Liver (tissue), 9 donors: Measurements from ENCODE around the gene UNC93B1. TPM values are rescaled to one million over a fixed set of nuclear protein-coding genes. Genes with fewer than 3 reads are reported as not detected.

Experiments used
- DNase-seq: peaks from one replicate; pipeline ENCODE4 v3.0.0-alpha.2; 2017; ENCODE audit warnings: low spot score
- H3K27ac ChIP-seq, 2 donors: one replicate each; pipeline ENCODE4 v1.7.0; 2013; ENCODE audit warnings: inconsistent platforms in 2 of 2, low read length in 2 of 2, control low read depth in 1 of 2, low read depth in 1 of 2, mild to moderate bottlenecking in 1 of 2
- H3K27me3 ChIP-seq, 4 donors: one replicate each; pipeline versions ENCODE4 v1.6.1 to v1.7.0; 2013; ENCODE audit warnings: low read length in 3 of 4, inconsistent platforms in 1 of 4, mild to moderate bottlenecking in 1 of 4, moderate library complexity in 1 of 4; ENCODE audit not compliant: control insufficient read depth in 4 of 4, insufficient read depth in 4 of 4
- H3K36me3 ChIP-seq, 4 donors: one replicate each; pipeline versions ENCODE4 v1.6.1 to v1.7.0; 2013; ENCODE audit warnings: low read length in 3 of 4, mild to moderate bottlenecking in 3 of 4, low read depth in 1 of 4, moderate library complexity in 1 of 4; ENCODE audit not compliant: control insufficient read depth in 4 of 4, insufficient read depth in 3 of 4
- H3K4me1 ChIP-seq, 4 donors: one replicate each; pipeline versions ENCODE4 v1.6.1 to v1.7.0; 2013; ENCODE audit warnings: low read length in 3 of 4, mild to moderate bottlenecking in 3 of 4, moderate library complexity in 1 of 4; ENCODE audit not compliant: control insufficient read depth in 4 of 4, insufficient read depth in 4 of 4
- H3K4me3 ChIP-seq, 3 donors: one replicate each; pipeline versions ENCODE4 v1.6.1 to v1.7.0; 2013; ENCODE audit warnings: low read length in 3 of 3, control low read depth in 1 of 3, low read depth in 1 of 3, mild to moderate bottlenecking in 1 of 3
- H3K9ac ChIP-seq, 2 donors: one replicate each; pipeline ENCODE4 v1.7.0; 2013; ENCODE audit warnings: low read length in 2 of 2, mild to moderate bottlenecking in 2 of 2, moderate library complexity in 2 of 2, control low read depth in 1 of 2, low read depth in 1 of 2
- H3K9me3 ChIP-seq, 4 donors: one replicate each; pipeline versions ENCODE4 v1.6.1 to v1.7.0; 2013; ENCODE audit warnings: low read length in 3 of 4; ENCODE audit not compliant: control insufficient read depth in 4 of 4
- EGR1 ChIP-seq, 2 donors: IDR thresholded peaks; 2 replicates each; pipeline ENCODE4 v1.6.1; 2016 to 2018; ENCODE audit warnings: antibody characterized with exemption in 2 of 2, low read depth in 2 of 2
- FOXA1 ChIP-seq: IDR thresholded peaks from 2 replicates; pipeline ENCODE4 v1.6.1; 2016; ENCODE audit warnings: antibody characterized with exemption
- FOXA2 ChIP-seq: IDR thresholded peaks from 2 replicates; pipeline ENCODE4 v1.6.1; 2016; ENCODE audit warnings: antibody characterized with exemption
- GABPA ChIP-seq, 2 donors: IDR thresholded peaks in 1 of 2; conservative IDR thresholded peaks in 1 of 2; 2 replicates each; pipeline ENCODE4 v1.6.1; 2016; ENCODE audit warnings: antibody characterized with exemption in 2 of 2, mild to moderate bottlenecking in 1 of 2, moderate library complexity in 1 of 2
- HNF4A ChIP-seq, 2 donors: conservative IDR thresholded peaks; 2 replicates each; pipeline ENCODE4 v1.6.1; 2016; ENCODE audit warnings: antibody characterized with exemption in 2 of 2, mild to moderate bottlenecking in 2 of 2
- HNF4G ChIP-seq: IDR thresholded peaks from 2 replicates; pipeline ENCODE4 v1.6.1; 2016; ENCODE audit warnings: antibody characterized with exemption
- JUND ChIP-seq, 2 donors: IDR thresholded peaks; 2 replicates each; pipeline ENCODE4 v1.6.1; 2016; ENCODE audit warnings: antibody characterized with exemption in 2 of 2
- NR2F2 ChIP-seq: IDR thresholded peaks from 2 replicates; pipeline ENCODE4 v1.6.1; 2016; ENCODE audit warnings: antibody characterized with exemption
- RXRA ChIP-seq, 2 donors: IDR thresholded peaks; 2 replicates each; pipeline ENCODE4 v1.6.1; 2017 to 2018; ENCODE audit warnings: antibody characterized with exemption in 2 of 2, mild to moderate bottlenecking in 1 of 2
- SP1 ChIP-seq: IDR thresholded peaks from 2 replicates; pipeline ENCODE4 v1.6.1; 2018; ENCODE audit warnings: antibody characterized with exemption, mild to moderate bottlenecking
- TAF1 ChIP-seq: conservative IDR thresholded peaks from 2 replicates; pipeline ENCODE4 v1.6.1; 2016; ENCODE audit warnings: antibody characterized with exemption, mild to moderate bottlenecking
- YY1 ChIP-seq: IDR thresholded peaks from 2 replicates; pipeline ENCODE4 v1.6.1; 2016; ENCODE audit warnings: antibody characterized with exemption, mild to moderate bottlenecking
- WGBS: extraction: QIAGEN DNeasy Blood & Tissue Kit; methylation state at CpG from one replicate; pipeline ENCODE4 v1.1.7; 2013; 5-methylcytosine and 5-hydroxymethylcytosine counted together
- polyA plus RNA-seq, 2 donors: library from polyadenylated mRNA; stranded (reverse) in 1 of 2; unstranded in 1 of 2; fragments of 200-250 nt in 1 of 2; fragments of >200 nt in 1 of 2; fragmentation: Nextera tagmentation in 1 of 2; extraction: Ambion mirVana in 1 of 2; gene quantifications; one replicate each; pipeline versions ENCODE4 v1.2.1 to v1.2.3, GENCODE V29; 2013 to 2015
- total RNA-seq, 2 donors: library from RNA; depleted of rRNA; stranded (reverse); fragments of >200 nt; gene quantifications; one replicate each; pipeline ENCODE4 v1.2.3, GENCODE V29; 2014
- TF ChIP-seq, protein P1 (sequence below): IDR thresholded peaks from 2 replicates; pipeline ENCODE4 v1.6.1; 2016; ENCODE audit warnings: antibody characterized with exemption
- TF ChIP-seq, protein P2 (sequence below): IDR thresholded peaks from 2 replicates; pipeline ENCODE4 v1.6.1; 2016; ENCODE audit warnings: antibody characterized with exemption
- TF ChIP-seq, protein P3 (sequence below): IDR thresholded peaks from 2 replicates; pipeline ENCODE4 v1.6.1; 2016; ENCODE audit warnings: antibody characterized with exemption
- donor health status: healthy.
- donor health status: healthy.
- donor health status: healthy.
- donor health status: healthy.
- donor health status: healthy.

The UNC93B1 gene
- total and polyA plus RNA-seq, 4 donors = 9.2 to 19.1 (median 15.0) TPM

DNA sequence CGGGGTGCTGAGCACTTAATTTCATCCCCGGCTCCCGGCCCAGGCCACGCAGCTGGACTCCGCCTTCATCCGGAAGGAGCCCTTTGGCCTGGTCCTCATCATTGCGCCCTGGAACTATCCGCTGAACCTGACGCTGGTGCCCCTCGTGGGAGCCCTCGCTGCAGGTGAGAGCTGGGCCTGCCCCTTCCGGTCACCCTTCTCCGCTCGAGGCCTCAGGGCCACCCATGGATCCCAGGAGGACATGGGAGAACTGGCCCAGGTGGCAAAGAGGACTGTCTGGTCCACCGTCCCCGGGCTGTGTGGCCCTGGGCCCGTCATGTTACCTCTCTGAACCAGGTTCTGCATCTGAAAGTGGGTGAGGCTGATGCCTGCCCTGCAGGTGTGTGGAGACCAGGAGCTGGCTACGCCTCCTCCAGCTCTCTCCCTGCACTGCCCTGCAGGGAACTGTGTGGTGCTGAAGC is 14.9 kb upstream of the UNC93B1 start:
- Histone ChIP-seq H3K4me3 (no peak overlapping the region), H3K27me3 (no peaks in the 10 kb centered on the region), H3K4me1 (peaks cover 1 to 12% (median 8%) of the 10 kb centered on the region in 4 donors), H3K9me3 (no peaks in the 10 kb centered on the region), H3K36me3 (no peaks in the 10 kb centered on the region), H3K27ac (no peak overlapping the region), H3K9ac (no peak overlapping the region)
- WGBS = 93% methylated on average over 18 of the region's 18 CpGs
- DNase-seq = no peak
- TF ChIP-seq SP1 (no peak), HNF4G (no peak), GABPA (IDR thresholded peaks at IDR 0.05 in 1 of 2, conservative IDR thresholded peaks at IDR 0.05 in 1 of 2) (no peak), YY1 (no peak), NR2F2 (no peak)
- TF ChIP-seq, protein P1, sequence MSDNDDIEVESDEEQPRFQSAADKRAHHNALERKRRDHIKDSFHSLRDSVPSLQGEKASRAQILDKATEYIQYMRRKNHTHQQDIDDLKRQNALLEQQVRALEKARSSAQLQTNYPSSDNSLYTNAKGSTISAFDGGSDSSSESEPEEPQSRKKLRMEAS = no peak

DNA sequence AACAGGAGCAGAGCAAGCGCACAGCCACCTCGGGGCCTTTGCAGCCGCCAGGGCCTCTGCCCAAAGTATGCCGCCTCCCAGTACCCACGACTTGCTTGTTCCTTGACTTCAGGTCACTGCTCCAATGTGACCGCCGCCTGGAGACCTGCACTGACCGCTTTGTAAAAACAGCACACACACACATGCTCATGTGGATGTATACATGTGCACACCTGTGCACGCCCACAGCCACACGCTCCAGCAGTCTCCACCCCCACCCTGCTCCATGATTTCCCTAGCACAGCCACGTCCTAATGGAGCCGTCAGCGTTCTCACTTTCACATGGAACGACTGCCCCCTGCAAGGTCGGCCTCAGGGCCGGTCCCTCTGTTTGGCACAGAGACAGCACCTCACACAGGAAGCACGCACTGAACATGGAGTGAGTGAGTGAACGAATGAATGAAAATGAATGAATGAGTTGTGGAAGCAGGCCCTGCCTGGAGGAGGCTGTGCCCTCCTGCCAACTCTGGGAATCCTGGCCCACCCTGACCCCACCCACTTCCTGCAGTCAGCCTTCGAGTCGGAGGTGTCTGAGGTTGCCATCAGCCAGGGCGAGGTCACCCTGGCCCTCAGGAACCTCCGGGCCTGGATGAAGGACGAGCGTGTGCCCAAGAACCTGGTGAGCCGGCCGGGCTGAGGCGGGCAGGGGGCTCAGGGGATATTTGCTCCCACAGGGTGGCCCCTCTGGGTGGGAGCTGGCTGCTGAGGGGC is 14.3 kb upstream of the UNC93B1 start:
- H3K4me1 ChIP-seq = peaks cover 1 to 12% (median 8%) of the 10 kb centered on the region in 4 donors
- DNase-seq = no peak
- H3K4me3 ChIP-seq = no peak overlapping the region
- no peaks in the 10 kb centered on the region for H3K36me3 ChIP-seq
- H3K9me3 ChIP-seq = no peaks in the 10 kb centered on the region
- WGBS = 85% methylated on average over 27 of the region's 27 CpGs
- TF ChIP-seq JUND (IDR thresholded peaks at IDR 0.05) (no peak), SP1 (no peak), FOXA1 (no peak), FOXA2 (no peak), TAF1 (no peak), HNF4G (no peak), RXRA (IDR thresholded peaks at IDR 0.05) (no peak), HNF4A (conservative IDR thresholded peaks at IDR 0.05) (no peak), EGR1 (IDR thresholded peaks at IDR 0.05; ENCODE audit: low read depth in 2 of 2) (no peak)
- TF ChIP-seq, protein P1 = no peak
- TF ChIP-seq, protein P2, sequence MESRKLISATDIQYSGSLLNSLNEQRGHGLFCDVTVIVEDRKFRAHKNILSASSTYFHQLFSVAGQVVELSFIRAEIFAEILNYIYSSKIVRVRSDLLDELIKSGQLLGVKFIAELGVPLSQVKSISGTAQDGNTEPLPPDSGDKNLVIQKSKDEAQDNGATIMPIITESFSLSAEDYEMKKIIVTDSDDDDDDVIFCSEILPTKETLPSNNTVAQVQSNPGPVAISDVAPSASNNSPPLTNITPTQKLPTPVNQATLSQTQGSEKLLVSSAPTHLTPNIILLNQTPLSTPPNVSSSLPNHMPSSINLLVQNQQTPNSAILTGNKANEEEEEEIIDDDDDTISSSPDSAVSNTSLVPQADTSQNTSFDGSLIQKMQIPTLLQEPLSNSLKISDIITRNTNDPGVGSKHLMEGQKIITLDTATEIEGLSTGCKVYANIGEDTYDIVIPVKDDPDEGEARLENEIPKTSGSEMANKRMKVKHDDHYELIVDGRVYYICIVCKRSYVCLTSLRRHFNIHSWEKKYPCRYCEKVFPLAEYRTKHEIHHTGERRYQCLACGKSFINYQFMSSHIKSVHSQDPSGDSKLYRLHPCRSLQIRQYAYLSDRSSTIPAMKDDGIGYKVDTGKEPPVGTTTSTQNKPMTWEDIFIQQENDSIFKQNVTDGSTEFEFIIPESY = no peak
- TF ChIP-seq, protein P3, sequence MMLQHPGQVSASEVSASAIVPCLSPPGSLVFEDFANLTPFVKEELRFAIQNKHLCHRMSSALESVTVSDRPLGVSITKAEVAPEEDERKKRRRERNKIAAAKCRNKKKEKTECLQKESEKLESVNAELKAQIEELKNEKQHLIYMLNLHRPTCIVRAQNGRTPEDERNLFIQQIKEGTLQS = no peak
- H3K9ac ChIP-seq = no peak overlapping the region
- no peaks in the 10 kb centered on the region for H3K27me3 ChIP-seq
- no peak overlapping the region for H3K27ac ChIP-seq
